Measurements from ENCODE around the gene FAM241A. TPM values are rescaled to one million over a fixed set of nuclear protein-coding genes. Genes with fewer than 3 reads are reported as not detected.

The FAM241A gene
- total RNA-seq, 1 donor from 2014 or later: 1.5 TPM

DNA sequence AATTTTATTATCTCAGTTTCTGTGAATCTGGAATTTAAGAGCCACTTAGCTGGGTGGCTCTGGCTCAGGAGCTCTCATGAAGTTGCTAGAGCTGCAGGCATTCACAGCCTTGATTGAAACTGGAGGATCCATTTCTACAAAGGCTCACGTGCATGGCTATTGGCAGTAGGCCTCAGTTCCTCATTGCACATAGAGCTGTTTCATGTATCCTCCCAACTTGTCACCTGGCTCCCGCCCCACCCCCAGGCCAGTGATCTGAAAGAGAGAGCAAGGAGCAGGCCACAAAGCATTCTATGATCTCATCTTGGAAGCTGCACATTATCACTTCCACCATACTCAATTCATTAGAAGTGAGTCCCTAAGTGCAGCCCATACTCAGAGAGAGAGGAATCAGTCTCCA is 67.8 kb downstream of the FAM241A start:
- CTCF ChIA-PET: interaction anchor here (0.9 to 2.0 kb wide), 3 partner anchors 21 to 311 kb away, joined by 3 to 7 read pairs (median 5); no protein-coding TSS in a partner anchor
- Mint-ChIP-seq H3K4me3 (no peak overlapping the region), H3K27ac (no peak overlapping the region), H3K27me3 (no peaks in the 10 kb centered on the region), H3K36me3 (ENCODE audit: low read depth) (no peaks in the 10 kb centered on the region), H3K9me3 (no peaks in the 10 kb centered on the region), H3K4me1 (no peaks in the 10 kb centered on the region)
- POLR2A ChIA-PET: interaction anchor here (0.5 kb wide), 1 partner anchor 23 kb away, joined by 6 read pairs; no protein-coding TSS in a partner anchor
- ATAC-seq (ENCODE audit: low read depth): no peak
- TF ChIP-seq, protein P1, sequence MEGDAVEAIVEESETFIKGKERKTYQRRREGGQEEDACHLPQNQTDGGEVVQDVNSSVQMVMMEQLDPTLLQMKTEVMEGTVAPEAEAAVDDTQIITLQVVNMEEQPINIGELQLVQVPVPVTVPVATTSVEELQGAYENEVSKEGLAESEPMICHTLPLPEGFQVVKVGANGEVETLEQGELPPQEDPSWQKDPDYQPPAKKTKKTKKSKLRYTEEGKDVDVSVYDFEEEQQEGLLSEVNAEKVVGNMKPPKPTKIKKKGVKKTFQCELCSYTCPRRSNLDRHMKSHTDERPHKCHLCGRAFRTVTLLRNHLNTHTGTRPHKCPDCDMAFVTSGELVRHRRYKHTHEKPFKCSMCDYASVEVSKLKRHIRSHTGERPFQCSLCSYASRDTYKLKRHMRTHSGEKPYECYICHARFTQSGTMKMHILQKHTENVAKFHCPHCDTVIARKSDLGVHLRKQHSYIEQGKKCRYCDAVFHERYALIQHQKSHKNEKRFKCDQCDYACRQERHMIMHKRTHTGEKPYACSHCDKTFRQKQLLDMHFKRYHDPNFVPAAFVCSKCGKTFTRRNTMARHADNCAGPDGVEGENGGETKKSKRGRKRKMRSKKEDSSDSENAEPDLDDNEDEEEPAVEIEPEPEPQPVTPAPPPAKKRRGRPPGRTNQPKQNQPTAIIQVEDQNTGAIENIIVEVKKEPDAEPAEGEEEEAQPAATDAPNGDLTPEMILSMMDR (IDR thresholded peaks at IDR 0.05): no peak
- no peak for DNase-seq
- intact Hi-C loops (cut with micrococcal nuclease): no loop called here

DNA sequence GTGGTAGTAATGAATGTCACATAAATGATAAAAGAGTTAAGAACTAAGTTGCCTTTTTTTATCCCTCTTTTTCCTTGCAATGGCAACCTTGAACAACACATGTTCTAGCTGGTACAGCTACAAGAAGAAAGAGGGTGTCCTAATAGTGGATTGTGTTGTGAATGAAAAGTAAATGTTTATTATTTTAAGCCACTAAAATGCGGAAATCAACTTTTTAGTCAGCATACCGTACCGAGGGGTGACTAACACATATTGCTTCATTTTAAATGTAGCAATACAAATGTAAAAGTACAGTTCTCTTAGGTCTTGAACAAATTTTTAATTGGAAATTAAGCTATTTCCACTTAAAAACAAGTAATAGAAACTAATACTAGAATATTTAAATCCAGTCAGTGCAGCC is 68.6 kb downstream of the FAM241A start:
- no peak for ATAC-seq (ENCODE audit: low read depth)
- CTCF ChIA-PET: interaction anchor here (1.1 to 4.4 kb wide), 6 partner anchors 19 to 391 kb away, joined by 5 to 33 read pairs (median 10); partner anchors contain the start of gene AP1AR
- Mint-ChIP-seq H3K9me3 (no peaks in the 10 kb centered on the region), H3K27me3 (no peaks in the 10 kb centered on the region), H3K4me1 (no peaks in the 10 kb centered on the region), H3K36me3 (ENCODE audit: low read depth) (no peaks in the 10 kb centered on the region), H3K4me3 (no peak overlapping the region), H3K27ac (no peak overlapping the region)
- DNase-seq: no peak
- POLR2A ChIA-PET: no interaction called here
- TF ChIP-seq, protein P1 (IDR thresholded peaks at IDR 0.05): no peak
- intact Hi-C loops (cut with micrococcal nuclease): loop anchor here (1.0 to 2.0 kb wide), 5 partner anchors 21 to 390 kb away; no protein-coding TSS in a partner anchor

DNA sequence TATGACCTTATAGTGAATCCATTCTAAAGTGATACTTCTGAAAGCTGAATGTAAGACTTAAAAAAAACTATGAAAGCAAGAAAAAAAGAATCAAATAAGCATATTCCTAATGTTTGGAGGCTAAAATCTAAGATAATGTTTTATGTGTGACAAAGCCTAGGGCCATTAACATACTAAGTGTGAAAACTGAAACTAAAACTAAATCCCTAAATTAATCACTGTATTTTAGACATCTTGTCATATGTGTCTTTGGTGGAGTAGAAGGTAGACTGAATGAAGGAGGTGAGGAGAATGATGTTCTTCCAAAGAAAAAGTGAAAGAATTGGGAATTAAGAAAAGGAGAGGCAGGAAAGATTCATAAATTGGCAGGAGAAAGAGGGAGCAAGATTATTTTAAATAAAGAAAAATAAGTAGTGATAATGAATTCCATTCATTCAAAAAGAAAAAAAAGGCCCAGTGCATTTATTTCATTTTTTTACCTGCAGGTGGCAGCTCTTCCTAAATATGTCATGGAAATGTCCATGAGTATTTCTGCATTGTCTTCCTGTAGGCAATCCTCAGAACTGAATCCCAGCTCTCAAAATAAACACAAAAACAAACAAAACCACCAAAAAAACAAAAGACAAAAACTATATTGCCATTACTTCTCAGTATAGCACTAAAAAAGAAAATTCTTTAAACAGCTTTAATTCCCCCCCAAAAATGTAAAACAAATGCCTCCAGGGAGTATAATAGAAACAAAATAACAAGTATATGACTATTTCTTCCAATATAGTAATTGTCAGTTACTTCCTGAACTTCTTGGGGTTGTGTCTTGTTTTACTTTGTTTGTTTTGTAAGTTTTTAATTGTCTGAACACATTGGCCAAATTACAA is 69.4 kb downstream of the FAM241A start:
- no peak overlapping the region for H3K27ac Mint-ChIP-seq
- intact Hi-C loops (cut with micrococcal nuclease): loop anchor here (1.0 to 5.0 kb wide), 6 partner anchors 21 to 390 kb away; partner anchors contain the start of gene FAM241A
- DNase-seq (no peak), ATAC-seq (ENCODE audit: low read depth) (no peak)
- no peak overlapping the region for H3K4me3 Mint-ChIP-seq
- TF ChIP-seq, protein P1 (IDR thresholded peaks at IDR 0.05): peak; percentile 17
- CTCF ChIA-PET: interaction anchor here (0.8 to 4.4 kb wide), 8 partner anchors 18 to 390 kb away, joined by 3 to 33 read pairs (median 8); partner anchors contain the start of genes AP1AR and TIFA
- H3K4me1 Mint-ChIP-seq: no peaks in the 10 kb centered on the region
- POLR2A ChIA-PET: interaction anchor here (1.0 kb wide), 1 partner anchor 310 kb away, joined by 3 read pairs; no protein-coding TSS in a partner anchor
- H3K27me3 Mint-ChIP-seq: no peaks in the 10 kb centered on the region
- no peaks in the 10 kb centered on the region for H3K36me3 Mint-ChIP-seq (ENCODE audit: low read depth)
- H3K9me3 Mint-ChIP-seq: no peaks in the 10 kb centered on the region

DNA sequence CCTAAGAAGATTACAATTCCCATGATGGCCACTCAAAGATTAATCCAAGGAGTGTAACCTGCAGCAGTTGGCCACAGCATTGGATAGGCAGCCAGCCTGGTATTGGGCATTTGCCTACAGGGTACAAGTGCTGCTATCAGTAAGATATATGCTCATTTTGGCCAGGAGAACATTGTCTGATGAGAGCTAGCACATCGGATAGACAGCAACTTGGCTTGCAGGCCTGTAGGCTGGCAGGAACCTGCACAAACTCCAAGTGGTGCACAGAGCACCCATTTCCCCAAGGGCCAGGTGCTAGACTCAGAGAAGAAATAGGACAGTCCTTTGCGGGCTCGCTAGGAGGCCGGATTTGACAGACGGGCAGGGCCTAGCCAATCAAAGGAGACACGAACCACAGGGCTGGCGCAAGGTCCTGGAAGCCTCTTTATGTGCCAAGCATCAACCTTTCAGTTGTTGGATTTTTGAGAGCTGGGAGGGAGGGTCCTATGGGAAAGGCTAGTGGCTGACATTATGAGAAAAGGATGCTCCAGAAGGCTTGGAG is 74.6 kb downstream of the FAM241A start:
- peaks cover 3% of the 10 kb centered on the region for H3K27me3 Mint-ChIP-seq
- ChIA-PET POLR2A (interaction anchor here (0.6 to 0.7 kb wide), 2 partner anchors 12 to 66 kb away, joined by 3 read pairs; partner anchors contain the start of gene TIFA), CTCF (interaction anchor here (1.1 to 1.5 kb wide), 2 partner anchors 15 to 304 kb away, joined by 3 to 4 read pairs; no protein-coding TSS in a partner anchor)
- DNase-seq: no peak
- no peaks in the 10 kb centered on the region for H3K36me3 Mint-ChIP-seq (ENCODE audit: low read depth)
- no peaks in the 10 kb centered on the region for H3K4me1 Mint-ChIP-seq
- H3K9me3 Mint-ChIP-seq: peaks cover 6% of the 10 kb centered on the region
- H3K4me3 Mint-ChIP-seq: no peak overlapping the region
- no peak for ATAC-seq (ENCODE audit: low read depth)
- TF ChIP-seq, protein P1 (IDR thresholded peaks at IDR 0.05): no peak
- H3K27ac Mint-ChIP-seq: no peak overlapping the region
- intact Hi-C loops (cut with micrococcal nuclease): loop anchor here (5.0 kb wide), 1 partner anchor 73 kb away; the partner anchor contains the start of gene FAM241A
